Measurements from ENCODE around the gene SELENOI. TPM values are rescaled to one million over a fixed set of nuclear protein-coding genes. Genes with fewer than 3 reads are reported as not detected.
A peak's percentile ranks its signal among the peaks of the same experiment; 100 is the strongest.

The SELENOI gene
- total and polyA plus RNA-seq, 11 donors = 1.9 to 14.9 (median 10.2) TPM

- 41 to 59% (median 45%) methylated on average over 8 of the region's 8 CpGs for WGBS, 4 donors
- intact Hi-C loops (cut with DNase I) = no loop called here
- peak in 1 of 4 donors; percentile 20 for ATAC-seq
Measured at GRCh38 chr2:26438526-26438925, 92.6 kb downstream of the SELENOI start.

GRCh38 chr2:26438926-26439325, 93.0 kb downstream of the SELENOI start:
- TF ChIP-seq POLR2A (IDR thresholded peaks at IDR 0.05) (no peak), CTCF (IDR thresholded peaks at IDR 0.05) (no peak)
- ATAC-seq (no peak), DNase-seq (no peak)
- WGBS, 4 donors = 61 to 79% (median 70%) methylated on average over 5 of the region's 5 CpGs
- Histone ChIP-seq H3K27ac (no peak overlapping the region), H3K27me3 (no peaks in the 10 kb centered on the region), H3K4me3 (no peak overlapping the region), H3K36me3 (no peaks in the 10 kb centered on the region), H3K4me1 (peaks cover 0 to 2% (median 0%) of the 10 kb centered on the region in 12 donors), H3K9me3 (no peaks in the 10 kb centered on the region)
- intact Hi-C loops (cut with DNase I) = no loop called here

More at GRCh38 chr2:26438526-26438925, 92.6 kb downstream of the SELENOI start:
- no peak overlapping the region for H3K4me3 ChIP-seq
- no peaks in the 10 kb centered on the region for H3K27me3 ChIP-seq
- H3K27ac ChIP-seq = no peak overlapping the region
- no peak for DNase-seq
- H3K36me3 ChIP-seq = no peaks in the 10 kb centered on the region
- H3K4me1 ChIP-seq = no peaks in the 10 kb centered on the region
- H3K9me3 ChIP-seq = no peaks in the 10 kb centered on the region
- TF ChIP-seq POLR2A (IDR thresholded peaks at IDR 0.05) (no peak), CTCF (IDR thresholded peaks at IDR 0.05) (no peak)

GRCh38 chr2:26442301-26442700, 96.4 kb downstream of the SELENOI start:
- Histone ChIP-seq H3K36me3 (no peaks in the 10 kb centered on the region), H3K9me3 (no peaks in the 10 kb centered on the region), H3K4me1 (peaks cover 0 to 3% (median 0%) of the 10 kb centered on the region in 12 donors), H3K27me3 (no peaks in the 10 kb centered on the region), H3K27ac (no peak overlapping the region), H3K4me3 (no peak overlapping the region)
- ATAC-seq (no peak), DNase-seq (no peak)
- TF ChIP-seq CTCF (IDR thresholded peaks at IDR 0.05) (no peak), POLR2A (IDR thresholded peaks at IDR 0.05) (no peak)
- intact Hi-C loops (cut with DNase I) = no loop called here
- 93 to 98% (median 95%) methylated on average over 2 of the region's 2 CpGs for WGBS, 4 donors

GRCh38 chr2:26442707-26443106, 96.8 kb downstream of the SELENOI start:
- no peak overlapping the region for H3K27ac ChIP-seq
- TF ChIP-seq POLR2A (IDR thresholded peaks at IDR 0.05) = no peak
- intact Hi-C loops (cut with DNase I) = no loop called here
- ATAC-seq (no peak), DNase-seq (no peak)
- H3K9me3 ChIP-seq = no peaks in the 10 kb centered on the region
- peaks cover 0 to 3% (median 0%) of the 10 kb centered on the region in 12 donors for H3K4me1 ChIP-seq
- no peaks in the 10 kb centered on the region for H3K36me3 ChIP-seq
- H3K27me3 ChIP-seq = no peaks in the 10 kb centered on the region
- no peak overlapping the region for H3K4me3 ChIP-seq
- 63 to 74% (median 66%) methylated on average over 3 of the region's 3 CpGs for WGBS, 4 donors

- H3K27me3 ChIP-seq = no peaks in the 10 kb centered on the region
- no peaks in the 10 kb centered on the region for H3K36me3 ChIP-seq
- no peak for TF ChIP-seq POLR2A (IDR thresholded peaks at IDR 0.05)
- no peak for TF ChIP-seq CTCF (IDR thresholded peaks at IDR 0.05)
- H3K27ac ChIP-seq = no peak overlapping the region
- peak in 1 of 5 donors; percentile 65 for DNase-seq
- intact Hi-C loops (cut with DNase I) = no loop called here
- 53 to 63% (median 57%) methylated on average over 7 of the region's 7 CpGs for WGBS, 4 donors
- no peaks in the 10 kb centered on the region for H3K9me3 ChIP-seq
- ATAC-seq = peak; percentile 81 to 96 (median 92)
- H3K4me1 ChIP-seq = peaks cover 0 to 3% (median 0%) of the 10 kb centered on the region in 12 donors
- H3K4me3 ChIP-seq = no peak overlapping the region
Measured at GRCh38 chr2:26444236-26444635, 98.3 kb downstream of the SELENOI start.
